OCI-M2 (cell line): Measurements from ENCODE around the gene RAPGEF4.

Source experiments
- DNase-seq: peaks from one replicate; lab custom pipeline; 2025; ENCODE audit not compliant: unreplicated experiment; lab: John Stamatoyannopoulos, UW

RAPGEF4 gene

GRCh38 chr2:172928756-172929155, 193.1 kb downstream of the RAPGEF4 start:
- DNase-seq, result no peak

GRCh38 chr2:172929644-172930043, 194.0 kb downstream of the RAPGEF4 start:
- no peak for DNase-seq

- DNase-seq, result no peak
Observed at GRCh38 chr2:172930871-172931255, 195.2 kb downstream of the RAPGEF4 start.

GRCh38 chr2:172931256-172931894, 195.7 kb downstream of the RAPGEF4 start:
- peak; percentile 47 for DNase-seq

- peak; percentile 3 for DNase-seq
Observed at GRCh38 chr2:172931918-172932520, 196.4 kb downstream of the RAPGEF4 start.

- DNase-seq, result no peak
Observed at GRCh38 chr2:172937884-172938712, 202.5 kb downstream of the RAPGEF4 start.

GRCh38 chr2:172938713-172939375, 203.2 kb downstream of the RAPGEF4 start:
- no peak for DNase-seq

- DNase-seq, result no peak
Observed at GRCh38 chr2:172943539-172943938, 207.9 kb downstream of the RAPGEF4 start.

GRCh38 chr2:172944022-172944793, 208.6 kb downstream of the RAPGEF4 start:
- no peak for DNase-seq

- no peak for DNase-seq
Observed at GRCh38 chr2:172944794-172945509, 209.3 kb downstream of the RAPGEF4 start.

- DNase-seq, result no peak
Observed at GRCh38 chr2:172945510-172945850, 209.8 kb downstream of the RAPGEF4 start.

GRCh38 chr2:172947461-172948153, 212.0 kb downstream of the RAPGEF4 start:
- no peak for DNase-seq

- no peak for DNase-seq
Observed at GRCh38 chr2:172949522-172949921, 213.9 kb downstream of the RAPGEF4 start.

- no peak for DNase-seq
Observed at GRCh38 chr2:172950565-172950964, 214.9 kb downstream of the RAPGEF4 start.

- no peak for DNase-seq
Observed at GRCh38 chr2:172951554-172951953, 215.9 kb downstream of the RAPGEF4 start.

- DNase-seq, result no peak
Observed at GRCh38 chr2:172953411-172953810, 217.8 kb downstream of the RAPGEF4 start.

GRCh38 chr2:172953970-172954852, 218.6 kb downstream of the RAPGEF4 start:
- no peak for DNase-seq

GRCh38 chr2:172955587-172955986, 219.9 kb downstream of the RAPGEF4 start:
- DNase-seq, result no peak

- DNase-seq, result no peak
Observed at GRCh38 chr2:172957734-172958133, 222.1 kb downstream of the RAPGEF4 start.
